Myocyte (in vitro differentiated cells): ENCODE results near the gene PTPRN2. TPM values are rescaled to one million over a fixed set of nuclear protein-coding genes. Genes with fewer than 3 reads are reported as not detected.

Experiments
- DNase-seq: peaks from one replicate; pipeline ENCODE4 v3.0.0-alpha.2; 2012; ENCODE audit warnings: low read depth
- total RNA-seq: library from RNA; depleted of rRNA; stranded (reverse); fragments of >200 nt; gene quantifications from 2 replicates; pipeline ENCODE4 v1.2.3, GENCODE V29; 2014

The PTPRN2 gene
- total RNA-seq, 1 donor from 2014 or later = 0.24 TPM

DNA sequence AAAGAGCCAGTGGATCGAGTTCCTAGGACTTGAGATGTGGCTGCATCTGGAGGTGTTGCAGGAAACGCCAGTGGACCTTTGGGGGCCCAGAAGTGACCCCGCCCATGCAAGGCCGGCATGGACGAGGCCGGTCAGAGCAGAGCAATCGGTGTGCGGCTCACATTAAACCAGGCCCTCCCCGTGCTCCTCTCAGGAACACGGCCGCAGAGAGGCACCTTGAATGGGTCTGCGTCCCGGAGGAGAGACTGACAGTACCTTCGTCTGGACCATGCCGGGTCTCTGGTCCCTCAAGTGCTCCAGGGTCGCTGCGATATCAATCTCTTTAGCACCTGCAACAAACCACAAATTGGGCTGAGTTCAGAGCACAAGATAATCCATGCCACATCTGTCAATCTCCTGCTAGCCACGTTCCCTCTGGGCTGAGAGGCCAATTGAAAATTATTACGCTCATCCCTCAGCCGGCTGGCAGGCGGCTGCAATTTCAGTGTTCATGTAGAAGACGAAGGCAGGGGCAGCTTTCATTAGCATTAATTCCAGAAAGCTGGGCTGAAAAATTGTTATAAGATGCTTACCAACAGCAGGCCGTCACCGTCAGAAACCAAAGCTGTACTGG is 1038.8 kb downstream of the PTPRN2 start:
- no peak for DNase-seq

DNA sequence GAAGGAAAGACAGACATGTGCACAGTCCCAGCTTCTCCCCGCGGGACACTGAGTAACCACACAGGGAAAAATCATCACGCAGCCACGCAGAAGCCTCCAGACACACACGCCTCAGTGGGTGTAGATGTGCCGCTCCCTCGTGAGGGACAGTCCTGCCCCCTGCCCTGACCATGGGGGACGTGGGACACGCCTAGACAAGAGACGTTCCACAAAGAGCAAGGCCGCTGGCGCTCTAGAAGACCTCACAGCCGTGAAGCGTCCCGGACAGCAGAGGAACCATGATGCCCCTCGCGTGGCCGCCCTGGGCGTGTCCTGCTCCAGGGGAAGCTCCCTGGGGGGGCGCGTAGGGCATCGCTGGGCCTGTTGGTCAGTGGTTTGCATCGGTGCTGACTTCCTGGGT is 1040.0 kb downstream of the PTPRN2 start:
- DNase-seq = no peak

DNA sequence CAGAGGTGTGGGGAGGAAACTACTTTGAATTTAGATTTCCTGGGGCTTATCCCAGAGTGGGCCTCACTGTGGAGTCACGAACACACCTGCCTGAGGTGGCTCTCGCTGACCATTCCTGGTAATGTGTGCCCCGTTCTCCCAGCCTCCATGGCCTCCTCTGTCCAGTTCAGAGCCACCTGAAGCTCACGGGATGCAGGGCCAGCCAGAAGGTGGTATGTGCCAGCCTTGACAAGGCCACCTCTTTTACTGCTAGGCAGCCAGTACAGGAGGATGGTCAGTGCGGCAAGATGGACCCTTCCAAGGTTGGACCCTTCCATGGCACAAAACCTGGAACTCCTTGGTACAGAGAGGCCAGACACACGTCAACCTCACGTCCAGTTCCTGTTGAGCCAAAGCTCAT is 1040.5 kb downstream of the PTPRN2 start:
- no peak for DNase-seq

DNA sequence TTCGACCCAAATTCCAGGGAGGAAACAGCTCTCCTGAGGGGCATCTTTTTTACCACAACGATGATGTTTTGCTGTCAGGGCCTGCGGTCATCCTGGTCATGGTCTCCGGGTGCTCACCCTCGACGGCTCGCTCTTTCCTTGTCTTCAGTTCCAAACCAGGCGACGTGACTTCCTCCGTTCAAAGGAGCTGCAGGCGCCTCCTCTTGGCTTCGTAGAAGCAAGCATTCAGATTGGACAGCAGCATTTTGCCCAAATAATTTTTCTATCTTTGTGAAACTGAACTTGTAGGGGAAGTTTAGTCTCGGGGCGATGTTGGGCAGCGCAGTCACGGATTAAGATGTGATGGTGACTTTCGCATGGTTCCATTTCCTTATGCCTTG is 1042.0 kb downstream of the PTPRN2 start:
- DNase-seq = no peak

DNA sequence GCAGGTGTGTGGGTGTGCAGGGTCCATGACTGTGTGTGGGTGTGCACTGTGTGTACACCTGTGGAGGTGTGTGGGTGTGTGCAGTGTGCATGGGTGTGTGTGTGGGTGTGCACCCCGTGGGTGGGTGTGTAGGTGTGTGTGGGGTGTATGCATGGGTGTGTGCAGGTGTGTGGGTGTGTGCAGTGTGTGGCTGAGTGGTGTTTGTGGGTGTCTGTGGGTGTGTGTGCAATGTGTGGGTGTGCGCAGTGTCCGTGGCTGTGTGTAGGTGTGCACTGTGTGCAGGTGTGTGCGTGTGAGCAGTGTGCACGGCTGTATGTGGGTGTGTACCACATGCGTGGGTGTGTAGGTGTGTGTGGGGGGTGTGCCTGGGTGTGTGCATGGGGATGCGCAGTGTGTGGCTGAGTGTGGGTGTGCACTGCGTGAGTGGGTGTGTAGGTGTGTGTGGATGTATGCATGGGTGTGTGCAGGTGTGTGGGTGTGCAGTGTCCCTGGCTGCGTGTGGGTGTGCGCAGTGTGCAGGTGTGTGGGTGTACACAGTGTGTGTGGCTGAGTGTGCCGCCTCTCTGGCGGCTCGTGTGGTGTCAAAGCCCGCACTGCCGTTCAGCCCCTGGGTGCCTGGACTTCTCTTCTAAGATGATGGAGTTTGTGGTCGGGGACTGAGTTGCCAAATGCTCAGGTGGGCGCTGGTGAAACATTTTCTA is 1042.5 kb downstream of the PTPRN2 start:
- DNase-seq = no peak

DNA sequence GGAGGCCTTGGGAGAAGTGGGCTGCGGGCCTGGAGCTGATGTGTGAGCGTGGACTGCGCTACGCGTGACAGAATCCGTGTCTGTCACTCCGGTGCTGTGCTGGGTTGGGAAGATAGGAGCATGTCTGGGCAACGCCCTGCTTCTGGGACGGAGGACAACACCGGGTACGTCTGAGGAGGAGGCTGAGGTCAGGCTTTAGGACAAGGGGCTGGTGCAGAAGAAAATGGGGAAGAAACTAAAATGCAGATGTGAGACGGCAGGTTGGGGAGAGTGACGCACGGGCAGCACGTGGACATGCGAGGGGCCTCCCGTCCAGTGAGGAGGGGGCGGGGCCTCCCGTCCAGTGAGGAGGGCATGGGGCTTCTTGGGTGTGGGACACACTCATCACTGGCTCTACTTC is 1043.4 kb downstream of the PTPRN2 start:
- DNase-seq = no peak

DNA sequence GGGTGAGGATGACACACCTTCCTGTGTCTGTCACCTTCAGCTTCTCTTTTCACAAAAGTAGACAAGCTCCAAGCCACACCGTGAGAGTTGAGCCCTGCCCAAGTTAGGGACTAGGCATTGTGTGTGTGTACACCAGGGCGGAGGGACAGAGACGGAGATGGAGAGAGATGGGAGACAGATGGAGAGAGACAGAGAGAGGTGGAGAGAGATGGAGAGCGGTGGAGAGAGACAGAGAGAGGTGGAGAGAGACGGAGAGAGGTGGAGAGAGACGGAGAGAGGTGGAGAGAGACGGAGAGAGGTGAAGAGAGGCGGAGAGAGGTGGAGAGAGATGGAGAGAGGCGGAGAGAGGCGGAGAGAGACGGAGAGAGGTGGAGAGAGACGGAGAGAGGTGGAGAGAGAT is 1043.8 kb downstream of the PTPRN2 start:
- no peak for DNase-seq

DNA sequence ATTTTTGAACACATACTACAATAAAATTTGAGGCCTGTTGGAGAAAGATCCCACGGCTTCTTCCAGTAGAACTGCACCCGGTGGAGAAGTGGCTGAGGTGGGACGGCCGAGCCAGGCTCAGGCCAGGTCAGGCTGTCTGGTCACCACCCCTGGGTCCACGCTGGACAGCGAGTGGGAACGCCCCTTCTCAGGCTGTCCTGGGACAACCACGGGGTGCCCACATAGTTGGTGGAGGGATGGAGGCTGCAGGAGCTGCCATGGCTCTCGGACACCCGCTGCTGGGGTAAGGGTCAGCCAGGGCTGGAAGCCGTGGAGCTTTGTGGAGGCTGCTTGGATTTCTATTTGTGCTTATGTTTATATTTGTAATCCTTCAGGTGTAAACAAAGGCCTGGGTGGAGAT is 1044.3 kb downstream of the PTPRN2 start:
- DNase-seq = no peak

DNA sequence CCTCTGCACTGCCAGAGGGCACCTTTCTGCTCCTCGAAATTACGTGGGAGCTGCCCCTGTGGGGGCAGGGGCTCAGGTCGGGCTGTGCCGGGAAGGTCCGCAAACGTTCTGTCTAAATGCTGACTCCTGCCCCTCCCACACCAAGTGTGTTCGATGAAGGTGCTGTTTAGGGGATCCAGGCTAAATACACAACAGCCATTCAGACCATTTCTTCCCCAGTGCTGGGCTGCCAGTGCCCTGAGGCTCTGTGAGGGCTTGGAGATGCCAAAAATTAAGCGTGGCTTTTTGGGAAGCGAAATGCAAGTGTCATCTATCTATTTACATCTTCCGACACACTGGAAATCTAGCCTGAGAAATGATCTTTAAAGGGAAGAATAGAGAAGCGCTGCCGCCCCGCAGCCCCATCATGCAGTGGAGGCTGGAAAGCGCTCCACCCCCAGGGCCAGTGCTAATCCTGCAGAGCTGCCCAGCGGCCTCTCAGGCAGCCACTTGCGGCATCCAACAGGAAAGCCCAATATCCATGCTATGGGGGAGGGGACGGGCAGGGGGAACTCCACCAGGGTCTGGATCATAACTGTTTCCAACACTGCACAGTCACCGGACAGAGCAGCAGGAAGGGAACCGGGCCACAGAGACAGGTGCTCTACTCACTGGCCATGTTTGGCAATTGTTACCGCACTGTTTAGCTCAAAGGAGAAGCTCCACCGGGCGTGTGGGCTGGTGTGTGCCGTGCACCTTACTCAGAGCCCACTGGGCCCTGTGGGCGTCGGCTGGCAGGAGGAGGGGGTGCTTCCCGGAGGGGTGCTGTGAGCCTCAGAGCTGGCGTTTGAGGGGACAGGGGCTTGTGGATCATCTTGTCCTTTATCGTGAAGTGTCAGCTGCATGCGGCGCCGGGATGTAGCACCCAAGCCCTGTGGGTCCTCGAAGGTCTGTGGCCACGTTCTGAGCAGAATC is 1045.3 kb downstream of the PTPRN2 start:
- DNase-seq = no peak

DNA sequence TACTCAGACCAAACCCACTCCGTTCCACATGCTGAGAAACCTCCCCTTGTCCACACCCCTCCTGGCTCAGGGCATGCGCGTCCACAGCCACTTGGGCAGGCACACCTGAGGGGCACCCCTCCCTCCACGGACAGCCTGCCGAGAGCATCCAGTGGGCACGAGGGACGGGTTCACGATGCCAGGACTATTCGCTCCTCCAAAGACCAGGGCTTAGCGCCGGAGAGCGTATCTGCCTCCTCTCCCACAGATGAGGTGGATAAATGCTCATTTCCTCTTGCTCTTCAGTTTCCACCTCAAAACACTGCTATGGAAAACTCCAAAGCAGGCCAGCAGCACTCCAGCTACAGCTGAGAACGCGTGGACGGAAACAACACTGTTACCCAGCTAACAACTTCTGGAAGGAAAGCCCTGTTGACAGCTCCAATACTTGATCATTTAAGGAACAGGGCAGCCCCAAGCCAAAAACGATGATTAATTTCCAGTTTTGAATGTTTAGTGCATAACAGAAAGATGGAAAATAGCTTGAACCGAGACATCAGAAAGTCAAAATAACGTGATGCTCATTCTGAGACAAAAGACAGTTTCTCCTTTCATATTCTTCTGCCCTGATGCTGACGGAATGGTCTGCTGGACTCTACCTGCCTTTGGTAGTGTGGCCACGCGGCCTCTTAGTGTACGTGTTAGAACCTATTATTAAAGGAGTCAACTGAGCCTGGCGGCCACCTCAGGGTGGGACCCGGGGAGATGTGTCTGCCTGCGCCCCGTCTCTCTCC is 1046.1 kb downstream of the PTPRN2 start:
- DNase-seq = no peak

DNA sequence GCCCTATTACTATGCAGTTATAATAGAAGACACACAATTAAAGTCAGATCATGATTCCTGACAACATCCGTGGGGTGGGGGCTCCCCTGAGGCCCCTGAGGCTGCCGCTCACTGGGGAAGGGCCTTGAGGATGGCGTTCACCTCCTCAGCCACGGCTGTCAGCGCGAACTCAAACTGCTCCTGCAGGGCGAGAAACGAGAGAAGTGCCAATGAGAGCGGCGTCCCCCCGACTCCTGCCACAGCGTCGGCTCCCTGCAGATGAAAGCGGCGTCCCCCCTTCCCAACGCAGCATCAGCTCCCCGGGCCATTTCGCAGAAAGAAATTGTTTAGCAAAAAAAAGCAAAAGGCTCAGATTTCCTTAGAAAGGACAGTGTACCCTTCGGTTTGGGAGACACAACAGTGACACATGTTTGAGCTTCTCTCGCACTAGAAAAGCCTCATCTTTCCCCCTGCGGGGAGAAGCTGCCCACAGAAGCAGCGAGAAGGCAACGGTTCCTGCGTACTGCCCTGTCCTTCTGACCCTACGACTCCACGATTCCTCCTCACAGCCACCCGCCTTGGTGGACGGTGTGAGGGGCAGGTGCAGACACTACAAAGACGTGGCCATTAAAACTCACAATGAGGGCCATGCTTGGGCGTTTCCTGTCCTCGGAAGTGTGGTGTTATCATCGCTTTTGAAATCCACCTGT is 1046.9 kb downstream of the PTPRN2 start:
- DNase-seq = no peak

DNA sequence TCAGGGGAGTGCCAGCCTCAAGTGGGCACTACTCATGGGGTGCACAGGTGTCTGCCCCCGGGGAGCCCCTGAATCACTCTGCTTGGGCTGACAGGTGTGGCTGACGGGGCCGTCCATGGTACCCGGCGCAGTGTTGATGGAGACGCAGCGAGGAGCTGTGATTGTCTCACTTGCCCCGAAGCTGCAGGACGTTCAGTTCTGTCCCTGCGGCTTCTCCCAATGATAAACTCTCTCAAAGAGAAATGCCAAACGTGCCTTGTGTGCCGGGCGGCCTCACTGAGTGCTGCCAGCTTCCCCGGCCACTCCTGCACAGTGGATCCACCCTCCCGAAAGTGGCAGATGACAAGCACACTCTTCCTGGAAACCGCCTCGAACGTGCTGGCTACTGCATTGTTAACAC is 1047.6 kb downstream of the PTPRN2 start:
- no peak for DNase-seq

DNA sequence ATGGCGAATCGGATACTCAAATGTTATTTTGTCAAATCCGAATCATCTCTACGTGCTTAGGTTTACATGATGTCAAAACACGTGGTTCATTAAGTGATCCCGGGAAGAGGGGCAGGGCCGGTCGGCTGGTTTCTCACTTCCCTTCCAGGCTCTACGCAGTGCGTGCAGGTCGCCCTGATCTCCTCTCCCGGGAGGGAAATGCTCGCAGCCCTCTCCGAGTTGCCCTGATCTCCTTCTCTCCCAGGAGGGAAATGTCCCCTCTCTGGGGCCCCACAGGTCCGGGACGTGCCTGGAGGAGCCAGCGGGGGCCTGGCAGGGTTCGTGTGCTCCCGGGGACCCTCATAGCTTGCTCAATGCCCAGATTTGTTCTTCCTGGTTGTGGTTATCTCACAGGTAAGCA is 1048.1 kb downstream of the PTPRN2 start:
- no peak for DNase-seq

DNA sequence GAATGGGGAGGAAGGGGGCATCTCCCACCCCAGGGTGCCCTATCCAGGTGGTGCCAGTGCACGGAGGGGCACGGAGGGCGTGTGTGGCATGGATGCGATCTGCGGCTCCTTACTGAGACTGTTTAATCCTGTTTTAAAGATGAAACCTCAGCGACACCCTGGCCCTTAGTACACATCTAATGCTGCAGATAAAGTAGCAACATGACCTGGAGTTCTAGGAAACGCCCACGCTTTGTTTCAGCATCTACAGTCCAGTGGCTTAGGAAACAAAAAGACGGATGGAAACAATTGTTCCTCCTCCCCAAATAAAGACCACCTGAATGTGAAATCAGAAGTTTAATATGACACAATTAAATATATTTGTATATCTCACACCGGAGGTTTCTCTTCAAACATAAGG is 1048.9 kb downstream of the PTPRN2 start:
- no peak for DNase-seq

DNA sequence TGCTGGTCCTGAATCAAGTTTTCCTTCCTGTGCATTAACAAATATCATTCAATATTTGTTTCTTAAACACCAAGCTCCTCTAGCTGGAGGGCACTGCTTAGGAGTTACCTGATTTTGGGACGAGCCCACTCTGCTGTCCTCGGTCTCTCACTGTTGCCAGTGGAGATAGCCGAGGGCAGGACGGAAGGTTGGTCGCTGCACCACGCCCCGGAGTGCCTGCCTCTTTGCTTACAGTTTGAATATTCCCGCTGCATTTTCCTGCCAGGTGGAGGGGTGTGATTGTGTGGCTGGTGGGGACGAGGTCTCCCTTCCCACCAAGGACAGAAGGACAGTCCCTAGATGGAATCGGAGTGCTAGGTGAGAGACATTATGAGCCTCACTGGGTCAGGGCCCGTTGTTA is 1049.3 kb downstream of the PTPRN2 start:
- DNase-seq = no peak

DNA sequence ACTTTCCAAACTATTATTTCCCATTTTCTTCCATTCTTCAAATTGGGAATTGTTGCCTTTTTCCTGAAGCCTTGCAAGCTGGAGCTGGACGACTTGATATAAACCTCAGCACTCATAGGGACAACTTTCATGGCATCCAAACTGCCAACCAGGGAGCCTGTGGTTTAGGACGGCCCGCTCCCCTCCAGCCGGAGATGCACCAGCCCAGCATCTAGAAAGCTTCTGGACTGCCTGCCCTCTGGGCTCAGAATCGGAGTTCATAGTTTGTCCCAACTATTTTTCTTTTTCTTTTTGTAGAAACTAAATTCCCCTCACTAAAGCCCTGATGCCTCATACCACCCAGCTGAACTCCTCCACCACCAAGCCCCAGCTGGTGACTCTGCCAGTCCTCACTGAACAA is 1050.6 kb downstream of the PTPRN2 start:
- no peak for DNase-seq

DNA sequence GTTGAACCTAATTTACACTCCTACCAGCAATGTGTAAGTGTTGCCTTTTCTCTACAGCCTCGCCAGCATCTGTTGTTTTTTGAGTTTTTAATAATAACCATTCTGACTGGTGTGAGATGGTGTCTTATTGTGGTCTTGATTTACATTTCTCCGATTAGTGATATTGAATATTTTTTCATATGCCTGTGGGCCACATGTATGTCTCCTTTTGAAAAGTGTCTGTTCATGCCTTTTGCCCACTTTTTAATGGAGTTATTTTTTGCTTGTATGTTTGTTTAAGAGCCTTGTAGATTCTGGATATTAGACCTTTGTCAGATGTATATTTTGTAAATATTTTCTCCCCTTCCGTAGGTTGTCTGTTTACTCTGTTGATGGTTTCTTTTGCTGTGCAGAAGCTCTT is 1055.6 kb downstream of the PTPRN2 start:
- no peak for DNase-seq

DNA sequence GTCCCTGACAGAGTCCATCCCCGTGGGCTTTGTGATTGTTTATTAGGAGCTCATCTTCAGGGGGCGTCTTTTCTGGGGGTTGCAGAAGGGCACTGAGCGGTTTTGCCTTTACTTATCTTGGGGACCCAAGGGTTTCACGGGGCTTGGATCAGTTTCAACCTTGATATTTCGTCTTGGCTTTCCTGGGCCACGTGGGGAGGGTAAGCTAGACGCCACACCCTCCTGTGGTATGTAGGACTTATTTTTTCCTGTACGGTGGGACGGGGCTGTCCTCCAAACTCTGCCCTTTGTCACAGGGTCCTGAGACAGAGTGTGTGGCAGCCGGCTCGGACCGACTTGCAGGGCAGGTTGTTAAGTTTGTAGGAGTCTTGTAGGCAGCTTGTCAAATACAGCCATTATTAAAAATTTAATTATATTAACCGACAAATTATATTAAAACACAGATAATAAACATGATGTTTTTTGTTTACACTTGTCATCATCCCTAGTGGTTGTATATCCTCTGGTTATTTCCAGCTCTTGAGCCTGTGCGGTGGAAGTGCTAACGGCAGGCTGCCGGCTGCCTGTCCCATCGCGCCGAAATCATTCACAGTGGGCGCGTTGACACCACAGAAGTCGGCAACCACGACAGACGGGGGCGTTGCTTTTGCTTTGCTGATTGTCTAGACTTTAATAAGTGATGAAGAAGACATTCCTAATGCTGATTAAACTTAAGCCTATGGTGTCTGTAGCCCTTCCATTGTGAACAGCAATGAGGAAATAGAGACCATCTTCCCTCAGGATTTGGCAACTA is 1057.7 kb downstream of the PTPRN2 start:
- DNase-seq = no peak

DNA sequence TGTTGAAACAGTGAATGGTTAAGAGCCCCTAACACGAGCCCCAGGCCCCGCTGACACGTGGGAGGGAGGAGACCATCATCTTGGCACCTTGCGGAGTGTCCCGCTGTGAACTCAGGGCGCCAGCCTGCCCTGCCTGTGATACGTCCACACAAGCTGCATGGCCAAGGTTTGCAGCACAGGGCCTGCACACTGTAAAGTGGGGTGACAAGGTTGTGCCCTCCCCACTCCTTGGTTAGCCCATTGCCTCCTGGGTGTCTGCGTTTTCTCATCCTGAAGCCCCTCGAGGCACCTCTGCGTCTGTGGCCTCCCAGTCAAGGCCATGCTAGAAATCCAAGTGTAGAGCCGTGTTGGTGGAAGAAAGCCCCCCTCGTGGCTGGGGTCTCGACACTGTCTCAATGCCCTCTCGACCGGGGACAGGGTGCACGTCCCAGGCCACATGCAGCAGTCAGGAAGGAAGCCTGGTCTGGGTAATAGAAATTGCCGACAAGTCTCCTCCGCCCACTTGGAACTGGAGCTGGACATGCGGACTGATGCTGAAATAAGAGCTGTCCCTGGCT is 1058.8 kb downstream of the PTPRN2 start:
- DNase-seq = no peak

DNA sequence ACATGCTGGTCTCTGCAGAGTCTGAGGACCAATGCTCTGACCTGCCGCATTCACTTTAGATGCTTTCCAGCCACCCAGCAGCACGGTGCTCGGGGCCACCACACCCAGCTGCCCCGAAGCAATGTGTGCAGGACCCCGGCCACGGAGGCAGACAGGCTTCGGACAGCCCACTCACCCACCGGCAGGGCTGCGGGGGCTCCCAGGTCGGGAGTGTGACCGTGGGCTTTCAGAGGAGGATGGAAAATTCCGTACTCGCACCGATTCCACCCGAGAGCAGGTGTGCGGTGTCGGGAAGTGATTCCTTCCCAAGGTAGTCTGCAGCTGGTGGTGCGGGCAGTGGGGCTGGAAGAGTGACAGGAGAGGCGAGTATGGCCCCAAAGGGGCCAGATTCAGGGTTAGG is 1059.9 kb downstream of the PTPRN2 start:
- no peak for DNase-seq
